ENCODE results near the gene SEMA4C.

The SEMA4C gene

GRCh38 chr2:96869822-96870625 is at the start of gene SEMA4C:
SEMA4C (minus strand) TSS chr2:96870080; CDS start chr2:96867886, 2,194 bp downstream.
- peak; percentile 46 for DNase-seq (ENCODE audit: low spot score)

- no peak for DNase-seq (ENCODE audit: low spot score)
Observed at GRCh38 chr2:96918754-96919550, 49.1 kb upstream of the SEMA4C start.

GRCh38 chr2:96918092-96918753 is 48.3 kb upstream of the SEMA4C start:
- no peak for DNase-seq (ENCODE audit: low spot score)

- no peak for DNase-seq (ENCODE audit: low spot score)
Observed at GRCh38 chr2:96916646-96917543, 47.0 kb upstream of the SEMA4C start.

- DNase-seq (ENCODE audit: low spot score): no peak
Observed at GRCh38 chr2:96916156-96916630, 46.3 kb upstream of the SEMA4C start.

GRCh38 chr2:96914332-96914731 is 44.5 kb upstream of the SEMA4C start:
- peak; percentile 41 for DNase-seq (ENCODE audit: low spot score)

- DNase-seq (ENCODE audit: low spot score): no peak
Observed at GRCh38 chr2:96913398-96914202, 43.7 kb upstream of the SEMA4C start.

GRCh38 chr2:96913117-96913397 is 43.2 kb upstream of the SEMA4C start:
- no peak for DNase-seq (ENCODE audit: low spot score)

- no peak for DNase-seq (ENCODE audit: low spot score)
Observed at GRCh38 chr2:96912346-96913116, 42.7 kb upstream of the SEMA4C start.

- no peak for DNase-seq (ENCODE audit: low spot score)
Observed at GRCh38 chr2:96909611-96910021, 39.7 kb upstream of the SEMA4C start.

- peak; percentile 23 for DNase-seq (ENCODE audit: low spot score)
Observed at GRCh38 chr2:96907115-96908041, 37.5 kb upstream of the SEMA4C start.

GRCh38 chr2:96906729-96907114 is 36.8 kb upstream of the SEMA4C start:
- no peak for DNase-seq (ENCODE audit: low spot score)

- no peak for DNase-seq (ENCODE audit: low spot score)
Observed at GRCh38 chr2:96903815-96904214, 33.9 kb upstream of the SEMA4C start.

- no peak for DNase-seq (ENCODE audit: low spot score)
Observed at GRCh38 chr2:96903318-96903717, 33.4 kb upstream of the SEMA4C start.

GRCh38 chr2:96900237-96900636 is 30.4 kb upstream of the SEMA4C start:
- DNase-seq (ENCODE audit: low spot score): no peak

GRCh38 chr2:96899413-96899741 is 29.5 kb upstream of the SEMA4C start:
- no peak for DNase-seq (ENCODE audit: low spot score)

GRCh38 chr2:96898641-96899412 is 28.9 kb upstream of the SEMA4C start:
- peak; percentile 90 for DNase-seq (ENCODE audit: low spot score)

GRCh38 chr2:96898135-96898505 is 28.2 kb upstream of the SEMA4C start:
- DNase-seq (ENCODE audit: low spot score): no peak

All from kidney tubule cell (primary cell).